Neural progenitor cell (in vitro differentiated cells): Measurements from ENCODE around the gene RBBP5.

Source experiments
- EZH2 ChIP-seq: fragments of 200-600 bp; sonication (generic); IDR thresholded peaks from 2 replicates; pipeline ENCODE4 v1.6.1; 2017; ENCODE audit warnings: antibody characterized with exemption, mild to moderate bottlenecking, moderate library complexity
- EZH2phosphoT487 ChIP-seq: fragments of 200-600 bp; sonication (generic); IDR thresholded peaks from 2 replicates; pipeline ENCODE4 v1.6.1; 2017; ENCODE audit warnings: antibody characterized with exemption
- TF ChIP-seq, protein P1 (sequence below): fragments of 200-600 bp; sonication (generic); IDR thresholded peaks from 2 replicates; pipeline ENCODE4 v1.5.1; 2017; ENCODE audit warnings: antibody characterized with exemption, mild to moderate bottlenecking

GRCh38 chr1:205058853-205059252, 62.9 kb downstream of the RBBP5 start:
- TF ChIP-seq EZH2phosphoT487 (no peak), EZH2 (no peak)
- TF ChIP-seq, protein P1, sequence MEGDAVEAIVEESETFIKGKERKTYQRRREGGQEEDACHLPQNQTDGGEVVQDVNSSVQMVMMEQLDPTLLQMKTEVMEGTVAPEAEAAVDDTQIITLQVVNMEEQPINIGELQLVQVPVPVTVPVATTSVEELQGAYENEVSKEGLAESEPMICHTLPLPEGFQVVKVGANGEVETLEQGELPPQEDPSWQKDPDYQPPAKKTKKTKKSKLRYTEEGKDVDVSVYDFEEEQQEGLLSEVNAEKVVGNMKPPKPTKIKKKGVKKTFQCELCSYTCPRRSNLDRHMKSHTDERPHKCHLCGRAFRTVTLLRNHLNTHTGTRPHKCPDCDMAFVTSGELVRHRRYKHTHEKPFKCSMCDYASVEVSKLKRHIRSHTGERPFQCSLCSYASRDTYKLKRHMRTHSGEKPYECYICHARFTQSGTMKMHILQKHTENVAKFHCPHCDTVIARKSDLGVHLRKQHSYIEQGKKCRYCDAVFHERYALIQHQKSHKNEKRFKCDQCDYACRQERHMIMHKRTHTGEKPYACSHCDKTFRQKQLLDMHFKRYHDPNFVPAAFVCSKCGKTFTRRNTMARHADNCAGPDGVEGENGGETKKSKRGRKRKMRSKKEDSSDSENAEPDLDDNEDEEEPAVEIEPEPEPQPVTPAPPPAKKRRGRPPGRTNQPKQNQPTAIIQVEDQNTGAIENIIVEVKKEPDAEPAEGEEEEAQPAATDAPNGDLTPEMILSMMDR, result no peak
